Fibroblast of lung (primary cell): ENCODE data around the gene C10orf90. TPM values are rescaled to one million over a fixed set of nuclear protein-coding genes. Genes with fewer than 3 reads are reported as not detected.
A peak's percentile ranks its signal among the peaks of the same experiment; 100 is the strongest.

ENCODE experiments used
- DNase-seq, 2 donors: peaks; one replicate each; pipeline versions ENCODE4 v3.0.0 to v3.0.0-alpha.2; 2010; ENCODE audit warnings: low read depth in 2 of 2
- H2AFZ ChIP-seq: 2 replicates; pipeline ENCODE4 v1.5.1; 2012; ENCODE audit warnings: low read length, control low read depth, inconsistent platforms
- H3K27ac ChIP-seq: 2 replicates; pipeline ENCODE4 v1.5.1; 2011; ENCODE audit warnings: low read length, control low read depth; ENCODE audit not compliant: insufficient read depth
- H3K27me3 ChIP-seq: 2 replicates; pipeline ENCODE4 v1.5.1; 2011; ENCODE audit warnings: mild to moderate bottlenecking, low read length; ENCODE audit not compliant: control insufficient read depth, insufficient read depth
- H3K36me3 ChIP-seq: 2 replicates; pipeline ENCODE4 v1.5.1; 2011; ENCODE audit warnings: low read length; ENCODE audit not compliant: control insufficient read depth, insufficient read depth
- H3K4me1 ChIP-seq: 2 replicates; pipeline ENCODE4 v1.5.1; 2011; ENCODE audit warnings: low read length; ENCODE audit not compliant: control insufficient read depth, insufficient read depth; ENCODE audit errors: extremely low read depth
- H3K4me2 ChIP-seq: 2 replicates; pipeline ENCODE4 v1.5.1; 2011; ENCODE audit warnings: low read length, control low read depth; ENCODE audit not compliant: insufficient read depth; ENCODE audit errors: extremely low read depth
- H3K4me3 ChIP-seq, 4 experiments: fragments of 200-600 bp in 1 of 4; sonication (generic) in 1 of 4; replicated peaks in 1 of 4; 2 replicates each; pipeline ENCODE4 v1.5.1; 2011 to 2016; ENCODE audit warnings: low read length in 4 of 4, low read depth in 3 of 4, mild to moderate bottlenecking in 3 of 4, control low read depth in 2 of 4, inconsistent platforms in 1 of 4, mixed read lengths in 1 of 4; ENCODE audit not compliant: insufficient read depth in 1 of 4; ENCODE audit errors: control extremely low read depth in 1 of 4
- H3K79me2 ChIP-seq: 2 replicates; pipeline ENCODE4 v1.5.1; 2012; ENCODE audit warnings: mild to moderate bottlenecking, low read length, inconsistent platforms; ENCODE audit not compliant: control insufficient read depth, insufficient read depth
- H3K9ac ChIP-seq: 2 replicates; pipeline ENCODE4 v1.5.1; 2011; ENCODE audit warnings: mild to moderate bottlenecking, low read length, control low read depth; ENCODE audit not compliant: insufficient read depth
- H3K9me3 ChIP-seq: 2 replicates; pipeline ENCODE4 v1.5.1; 2012; ENCODE audit warnings: low read depth, low read length; ENCODE audit not compliant: control insufficient read depth, insufficient read depth
- H4K20me1 ChIP-seq: 2 replicates; pipeline ENCODE4 v1.5.1; 2011; ENCODE audit warnings: low read length; ENCODE audit not compliant: control insufficient read depth, insufficient read depth; ENCODE audit errors: extremely low read depth
- CTCF ChIP-seq, 2 donors: IDR thresholded peaks in 1 of 2; conservative IDR thresholded peaks in 1 of 2; 1 replicate in 1 of 2; 2 replicates in 1 of 2; pipeline ENCODE4 v1.5.1; 2011 to 2012; ENCODE audit warnings: low read length in 2 of 2, control low read depth in 1 of 2, inconsistent platforms in 1 of 2, low read depth in 1 of 2, mild to moderate bottlenecking in 1 of 2
- EZH2 ChIP-seq: IDR thresholded peaks from 2 replicates; pipeline ENCODE4 v1.5.1; 2012; ENCODE audit warnings: low read length, control low read depth, mild to moderate bottlenecking; ENCODE audit errors: missing control alignments
- polyA plus RNA-seq, 2 donors: library from polyadenylated mRNA; depleted of rRNA in 1 of 2; stranded (reverse) in 1 of 2; unstranded in 1 of 2; fragments of >200 nt; gene quantifications; 2 replicates each; pipeline ENCODE4 v1.2.1, GENCODE V29; 2011 to 2012; ENCODE audit warnings: missing spikeins in 1 of 2
- total RNA-seq: library from RNA; depleted of rRNA; stranded (reverse); fragments of >200 nt; gene quantifications from 2 replicates; pipeline ENCODE4 v1.2.1, GENCODE V29; 2014

C10orf90 gene
- total and polyA plus RNA-seq, 2 donors (not counting 1 experiment from before 2014, with no cell fraction given): 0.17 to 0.65 TPM

- Histone ChIP-seq H4K20me1 (no peaks in the 10 kb centered on the region), H3K4me1 (no peaks in the 10 kb centered on the region), H3K9me3 (no peaks in the 10 kb centered on the region), H3K4me3 (no peak overlapping the region), H3K36me3 (no peaks in the 10 kb centered on the region), H3K79me2 (no peaks in the 10 kb centered on the region), H2AFZ (no peak overlapping the region), H3K27ac (no peak overlapping the region), H3K4me2 (no peak overlapping the region), H3K9ac (no peak overlapping the region), H3K27me3 (no peaks in the 10 kb centered on the region)
- TF ChIP-seq CTCF (conservative IDR thresholded peaks at IDR 0.05 in 1 of 2, IDR thresholded peaks at IDR 0.05 in 1 of 2; ENCODE audit: low read depth in 1 of 2, low read length in 2 of 2) (no peak), EZH2 (no peak)
- peak; percentile 12 to 64 for DNase-seq
Observed at GRCh38 chr10:126646110-126646509, 24.4 kb downstream of the C10orf90 start.

GRCh38 chr10:126640401-126640800, 30.1 kb downstream of the C10orf90 start:
- Histone ChIP-seq H3K4me2 (no peak overlapping the region), H3K27ac (no peak overlapping the region), H3K4me3 (no peak overlapping the region), H3K27me3 (no peaks in the 10 kb centered on the region), H3K79me2 (no peaks in the 10 kb centered on the region), H3K36me3 (no peaks in the 10 kb centered on the region), H2AFZ (no peak overlapping the region), H4K20me1 (no peaks in the 10 kb centered on the region), H3K4me1 (no peaks in the 10 kb centered on the region), H3K9me3 (no peaks in the 10 kb centered on the region), H3K9ac (no peak overlapping the region)
- DNase-seq: peak in 1 of 2 donors; percentile 23
- TF ChIP-seq CTCF (conservative IDR thresholded peaks at IDR 0.05 in 1 of 2, IDR thresholded peaks at IDR 0.05 in 1 of 2; ENCODE audit: low read depth in 1 of 2, low read length in 2 of 2) (no peak), EZH2 (no peak)

- Histone ChIP-seq H4K20me1 (no peaks in the 10 kb centered on the region), H2AFZ (no peak overlapping the region), H3K36me3 (no peaks in the 10 kb centered on the region), H3K27me3 (no peaks in the 10 kb centered on the region), H3K4me3 (no peak overlapping the region), H3K9me3 (no peaks in the 10 kb centered on the region), H3K4me2 (no peak overlapping the region), H3K79me2 (no peaks in the 10 kb centered on the region), H3K4me1 (no peaks in the 10 kb centered on the region), H3K27ac (no peak overlapping the region), H3K9ac (no peak overlapping the region)
- DNase-seq: peak in 1 of 2 donors; percentile 41
- TF ChIP-seq CTCF (conservative IDR thresholded peaks at IDR 0.05 in 1 of 2, IDR thresholded peaks at IDR 0.05 in 1 of 2; ENCODE audit: low read depth in 1 of 2, low read length in 2 of 2): no peak
- no peak for TF ChIP-seq EZH2
Observed at GRCh38 chr10:126639084-126639483, 31.4 kb downstream of the C10orf90 start.
